Measurements from ENCODE around the gene MYLK4.

MYLK4 gene

DNA sequence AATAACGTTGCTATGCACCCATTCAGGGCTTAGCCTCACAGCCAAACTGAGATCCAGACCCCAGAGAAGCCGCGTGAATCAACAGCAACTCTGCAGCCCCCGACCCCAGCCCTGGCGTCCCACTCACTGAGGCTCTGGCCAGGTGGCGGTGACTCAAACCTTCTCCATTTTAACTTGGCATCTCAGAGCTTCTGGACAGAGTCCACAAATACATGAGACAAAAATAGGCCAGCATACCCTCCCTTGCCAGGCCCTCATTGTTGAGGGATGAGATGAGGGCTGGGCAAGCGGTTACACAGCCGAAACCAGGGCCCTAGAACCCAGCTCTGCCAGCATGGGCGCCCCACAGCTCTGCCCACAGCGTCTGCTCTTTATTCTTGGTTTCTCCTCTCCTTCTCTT, 118.4 kb downstream of the MYLK4 start:
- H3K27ac ChIP-seq: no peak overlapping the region
- H3K9ac ChIP-seq: no peak overlapping the region
- peaks cover 3% of the 10 kb centered on the region for H3K4me1 ChIP-seq
- H3K4me3 ChIP-seq (ENCODE audit: low read depth, low read length): no peak overlapping the region
- no peak overlapping the region for H2AFZ ChIP-seq
- TF ChIP-seq, protein P1, sequence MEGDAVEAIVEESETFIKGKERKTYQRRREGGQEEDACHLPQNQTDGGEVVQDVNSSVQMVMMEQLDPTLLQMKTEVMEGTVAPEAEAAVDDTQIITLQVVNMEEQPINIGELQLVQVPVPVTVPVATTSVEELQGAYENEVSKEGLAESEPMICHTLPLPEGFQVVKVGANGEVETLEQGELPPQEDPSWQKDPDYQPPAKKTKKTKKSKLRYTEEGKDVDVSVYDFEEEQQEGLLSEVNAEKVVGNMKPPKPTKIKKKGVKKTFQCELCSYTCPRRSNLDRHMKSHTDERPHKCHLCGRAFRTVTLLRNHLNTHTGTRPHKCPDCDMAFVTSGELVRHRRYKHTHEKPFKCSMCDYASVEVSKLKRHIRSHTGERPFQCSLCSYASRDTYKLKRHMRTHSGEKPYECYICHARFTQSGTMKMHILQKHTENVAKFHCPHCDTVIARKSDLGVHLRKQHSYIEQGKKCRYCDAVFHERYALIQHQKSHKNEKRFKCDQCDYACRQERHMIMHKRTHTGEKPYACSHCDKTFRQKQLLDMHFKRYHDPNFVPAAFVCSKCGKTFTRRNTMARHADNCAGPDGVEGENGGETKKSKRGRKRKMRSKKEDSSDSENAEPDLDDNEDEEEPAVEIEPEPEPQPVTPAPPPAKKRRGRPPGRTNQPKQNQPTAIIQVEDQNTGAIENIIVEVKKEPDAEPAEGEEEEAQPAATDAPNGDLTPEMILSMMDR (IDR thresholded peaks at IDR 0.05): no peak
- no peak overlapping the region for H3K4me2 ChIP-seq (ENCODE audit: low read length)
- no peaks in the 10 kb centered on the region for H3K27me3 ChIP-seq (ENCODE audit: control insufficient read depth, insufficient read depth, low read length)
- no peaks in the 10 kb centered on the region for H3K36me3 ChIP-seq (ENCODE audit: control insufficient read depth, insufficient read depth, low read length)
- H3K9me3 ChIP-seq (ENCODE audit: control insufficient read depth, low read length): no peaks in the 10 kb centered on the region
- H3K79me2 ChIP-seq: no peaks in the 10 kb centered on the region

DNA sequence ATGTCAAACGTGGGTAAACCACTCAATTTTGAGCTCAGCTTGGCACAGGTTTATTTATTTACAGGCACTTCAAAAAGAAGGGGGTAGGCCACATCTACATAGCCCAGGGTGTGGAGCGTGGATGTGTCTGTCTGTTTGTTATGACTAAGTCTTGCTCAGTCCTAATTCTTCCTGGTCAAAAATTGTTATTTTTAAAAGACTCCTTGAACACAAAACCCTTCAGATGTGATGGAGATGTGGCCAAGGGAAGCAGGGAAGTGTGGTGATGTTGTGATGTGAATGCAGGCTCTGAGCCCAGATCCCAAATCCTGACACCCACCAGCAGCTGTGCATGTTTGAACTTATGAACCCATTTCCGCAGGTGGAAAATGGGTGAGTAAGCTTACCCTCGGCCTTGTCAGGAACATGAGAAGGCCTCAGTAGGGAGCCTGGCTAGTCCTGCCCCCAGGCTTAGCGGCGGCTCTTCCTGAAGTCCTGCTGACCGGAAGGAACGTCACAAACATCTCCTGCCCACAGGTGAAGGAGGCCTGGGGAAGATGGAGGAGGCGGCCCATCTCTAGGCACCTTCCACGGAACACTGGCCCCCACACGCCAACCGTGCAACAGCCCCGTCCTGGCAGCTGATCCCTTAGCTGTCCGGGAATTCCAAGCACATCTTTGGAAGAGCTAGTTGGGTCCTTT, 119.7 kb downstream of the MYLK4 start:
- Histone ChIP-seq H3K79me2 (no peaks in the 10 kb centered on the region), H3K9me3 (ENCODE audit: control insufficient read depth, low read length) (no peaks in the 10 kb centered on the region), H3K4me2 (ENCODE audit: low read length) (no peak overlapping the region), H3K27me3 (ENCODE audit: control insufficient read depth, insufficient read depth, low read length) (no peaks in the 10 kb centered on the region), H3K27ac (no peak overlapping the region), H3K9ac (no peak overlapping the region), H3K4me1 (peaks cover 3% of the 10 kb centered on the region), H3K36me3 (ENCODE audit: control insufficient read depth, insufficient read depth, low read length) (no peaks in the 10 kb centered on the region), H3K4me3 (ENCODE audit: low read depth, low read length) (no peak overlapping the region), H2AFZ (no peak overlapping the region)
- TF ChIP-seq, protein P1 (IDR thresholded peaks at IDR 0.05): no peak

DNA sequence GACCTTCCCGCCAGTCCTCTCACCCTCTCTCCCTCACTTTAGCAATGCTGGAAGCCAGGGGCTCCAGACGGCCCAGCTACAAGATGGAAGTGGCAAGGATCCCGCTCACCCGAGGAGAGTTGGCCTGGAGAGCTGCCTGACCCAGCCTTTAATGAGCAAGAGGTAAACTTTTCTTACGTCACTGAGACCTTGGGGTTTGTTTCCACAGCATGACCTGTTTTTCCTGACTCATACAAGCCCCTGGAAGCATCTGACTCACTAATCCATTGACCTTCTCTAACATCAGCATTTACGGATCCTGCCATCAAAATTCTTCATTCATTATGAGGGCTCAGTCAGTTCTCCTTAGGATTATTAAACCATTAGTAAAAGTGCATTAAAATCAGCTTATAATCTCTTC, 120.4 kb downstream of the MYLK4 start:
- Histone ChIP-seq H3K36me3 (ENCODE audit: control insufficient read depth, insufficient read depth, low read length) (no peaks in the 10 kb centered on the region), H3K27ac (no peak overlapping the region), H3K9me3 (ENCODE audit: control insufficient read depth, low read length) (no peaks in the 10 kb centered on the region), H3K79me2 (no peaks in the 10 kb centered on the region), H3K4me2 (ENCODE audit: low read length) (no peak overlapping the region), H3K4me3 (ENCODE audit: low read depth, low read length) (no peak overlapping the region), H3K27me3 (ENCODE audit: control insufficient read depth, insufficient read depth, low read length) (no peaks in the 10 kb centered on the region), H3K4me1 (peaks cover 3% of the 10 kb centered on the region), H2AFZ (no peak overlapping the region), H3K9ac (no peak overlapping the region)
- TF ChIP-seq, protein P1 (IDR thresholded peaks at IDR 0.05): no peak

DNA sequence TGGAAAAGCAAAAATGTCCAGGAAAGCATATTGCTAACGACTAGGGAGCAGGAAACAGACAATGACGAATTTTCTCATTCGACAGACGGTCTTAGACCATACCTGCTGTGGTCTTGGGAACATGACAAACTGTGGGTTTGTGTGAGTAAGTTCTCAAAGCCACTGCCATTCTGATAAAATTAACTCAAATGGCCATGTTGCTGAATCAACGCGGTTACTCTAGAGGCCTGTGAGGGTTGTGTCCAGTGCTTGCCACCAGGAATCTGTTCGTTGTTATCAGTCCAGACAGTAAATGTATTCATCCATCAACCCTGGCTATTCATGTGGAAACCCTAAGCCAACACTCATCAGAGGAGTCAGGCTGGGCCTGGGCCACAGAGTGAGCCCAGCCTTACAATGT, 124.3 kb downstream of the MYLK4 start:
- H3K4me1 ChIP-seq: no peaks in the 10 kb centered on the region
- no peak overlapping the region for H3K4me2 ChIP-seq (ENCODE audit: low read length)
- no peaks in the 10 kb centered on the region for H3K36me3 ChIP-seq (ENCODE audit: control insufficient read depth, insufficient read depth, low read length)
- no peak overlapping the region for H3K27ac ChIP-seq
- H3K4me3 ChIP-seq (ENCODE audit: low read depth, low read length): no peak overlapping the region
- H3K9ac ChIP-seq: no peak overlapping the region
- TF ChIP-seq, protein P1 (IDR thresholded peaks at IDR 0.05): no peak
- no peaks in the 10 kb centered on the region for H3K79me2 ChIP-seq
- no peaks in the 10 kb centered on the region for H3K9me3 ChIP-seq (ENCODE audit: control insufficient read depth, low read length)
- no peaks in the 10 kb centered on the region for H3K27me3 ChIP-seq (ENCODE audit: control insufficient read depth, insufficient read depth, low read length)
- H2AFZ ChIP-seq: no peak overlapping the region

DNA sequence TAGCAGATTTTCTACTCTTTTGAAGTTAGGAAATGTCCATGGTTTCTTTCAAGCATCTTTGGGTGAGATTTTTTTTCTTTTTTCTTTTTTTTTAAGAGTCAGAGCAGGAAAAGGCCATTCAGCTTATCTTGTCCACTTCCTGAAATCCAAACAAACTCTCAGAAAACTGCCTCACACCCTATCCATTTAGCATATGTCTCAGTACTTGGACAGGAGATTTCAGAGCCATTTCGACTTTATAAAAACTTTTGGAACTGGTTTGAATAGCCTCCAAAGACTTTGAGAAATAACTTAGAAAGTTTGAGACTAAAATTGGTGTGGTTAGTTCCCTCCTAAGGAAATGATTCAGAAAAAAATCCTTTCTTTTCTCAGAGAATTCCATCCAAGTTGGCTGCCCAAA, 125.1 kb downstream of the MYLK4 start:
- no peaks in the 10 kb centered on the region for H3K9me3 ChIP-seq (ENCODE audit: control insufficient read depth, low read length)
- no peak overlapping the region for H3K4me2 ChIP-seq (ENCODE audit: low read length)
- H3K27me3 ChIP-seq (ENCODE audit: control insufficient read depth, insufficient read depth, low read length): no peaks in the 10 kb centered on the region
- no peaks in the 10 kb centered on the region for H3K36me3 ChIP-seq (ENCODE audit: control insufficient read depth, insufficient read depth, low read length)
- TF ChIP-seq, protein P1 (IDR thresholded peaks at IDR 0.05): no peak
- no peaks in the 10 kb centered on the region for H3K79me2 ChIP-seq
- no peaks in the 10 kb centered on the region for H3K4me1 ChIP-seq
- H3K9ac ChIP-seq: no peak overlapping the region
- H2AFZ ChIP-seq: no peak overlapping the region
- no peak overlapping the region for H3K4me3 ChIP-seq (ENCODE audit: low read depth, low read length)
- H3K27ac ChIP-seq: no peak overlapping the region
